ENCODE results near the gene GYPA.
"Not testable (repeated sequence)": the region's sequence is repeated elsewhere in the genome, so short reads cannot be mapped to it uniquely, and the experiment has no call there.

Gene GYPA

GRCh38 chr4:144115519-144115918 lies 25.0 kb downstream of the GYPA start:
- no peak for TF ChIP-seq CTCF (IDR thresholded peaks at IDR 0.05; ENCODE audit: low read depth, low read length, missing control alignments)
- no peak overlapping the region for H3K4me3 ChIP-seq (ENCODE audit: low read depth, low read length)
- no peak for DNase-seq (ENCODE audit: low read depth)

GRCh38 chr4:144113546-144113945 lies 27.0 kb downstream of the GYPA start:
- no peak overlapping the region for H3K4me3 ChIP-seq (ENCODE audit: low read depth, low read length)
- DNase-seq (ENCODE audit: low read depth): no peak
- TF ChIP-seq CTCF (IDR thresholded peaks at IDR 0.05; ENCODE audit: low read depth, low read length, missing control alignments): no peak

GRCh38 chr4:144104509-144105130 lies 35.9 kb downstream of the GYPA start:
- DNase-seq (ENCODE audit: low read depth): no peak
- no peak for TF ChIP-seq CTCF (IDR thresholded peaks at IDR 0.05; ENCODE audit: low read depth, low read length, missing control alignments)
- H3K4me3 ChIP-seq (ENCODE audit: low read depth, low read length): no peak overlapping the region

- not testable (repeated sequence) for DNase-seq (ENCODE audit: low read depth); H3K4me3 ChIP-seq (ENCODE audit: low read depth, low read length)
Measured at GRCh38 chr4:144097776-144098175, 42.7 kb downstream of the GYPA start.

- not testable (repeated sequence) for H3K4me3 ChIP-seq (ENCODE audit: low read depth, low read length); DNase-seq (ENCODE audit: low read depth)
Measured at GRCh38 chr4:144093995-144094394, 46.5 kb downstream of the GYPA start.

- H3K4me3 ChIP-seq (ENCODE audit: low read depth, low read length); DNase-seq (ENCODE audit: low read depth): not testable (repeated sequence)
Measured at GRCh38 chr4:144091181-144091580, 49.3 kb downstream of the GYPA start.

- DNase-seq (ENCODE audit: low read depth): no peak
- H3K4me3 ChIP-seq (ENCODE audit: low read depth, low read length): no peak overlapping the region
- peak; percentile 15 for TF ChIP-seq CTCF (IDR thresholded peaks at IDR 0.05; ENCODE audit: low read depth, low read length, missing control alignments)
Measured at GRCh38 chr4:144090744-144091143, 49.8 kb downstream of the GYPA start.

GRCh38 chr4:144082053-144082452 lies 58.5 kb downstream of the GYPA start:
- not testable (repeated sequence) for H3K4me3 ChIP-seq (ENCODE audit: low read depth, low read length); DNase-seq (ENCODE audit: low read depth)

GRCh38 chr4:144080135-144080534 lies 60.4 kb downstream of the GYPA start:
- not testable (repeated sequence) for H3K4me3 ChIP-seq (ENCODE audit: low read depth, low read length); DNase-seq (ENCODE audit: low read depth)

GRCh38 chr4:144078746-144079145 lies 61.8 kb downstream of the GYPA start:
- DNase-seq (ENCODE audit: low read depth); H3K4me3 ChIP-seq (ENCODE audit: low read depth, low read length): not testable (repeated sequence)

- DNase-seq (ENCODE audit: low read depth); H3K4me3 ChIP-seq (ENCODE audit: low read depth, low read length): not testable (repeated sequence)
Measured at GRCh38 chr4:144061556-144061955, 79.0 kb downstream of the GYPA start.

GRCh38 chr4:144060234-144060859 lies 80.2 kb downstream of the GYPA start:
- not testable (repeated sequence) for H3K4me3 ChIP-seq (ENCODE audit: low read depth, low read length); DNase-seq (ENCODE audit: low read depth)
